GF-D8 (cell line): Measurements from ENCODE around the gene SLX4IP.

ENCODE experiments used
- DNase-seq: peaks from one replicate; lab custom pipeline; 2025; lab: John Stamatoyannopoulos, UW

SLX4IP gene

GRCh38 chr20:10466855-10467254 lies 31.8 kb downstream of the SLX4IP start:
- no peak for DNase-seq

- no peak for DNase-seq
These were observed 32.7 kb downstream of the SLX4IP start for GRCh38 chr20:10467681-10468339.

GRCh38 chr20:10468340-10468845 lies 33.3 kb downstream of the SLX4IP start:
- no peak for DNase-seq

- no peak for DNase-seq
These were observed 34.0 kb downstream of the SLX4IP start for GRCh38 chr20:10469056-10469455.

GRCh38 chr20:10469599-10469998 lies 34.5 kb downstream of the SLX4IP start:
- DNase-seq, result peak; percentile 81

GRCh38 chr20:10470276-10470675 lies 35.2 kb downstream of the SLX4IP start:
- no peak for DNase-seq

- DNase-seq, result no peak
These were observed 37.8 kb downstream of the SLX4IP start for GRCh38 chr20:10472871-10473270.

- DNase-seq, result peak; percentile 72
These were observed 39.6 kb downstream of the SLX4IP start for GRCh38 chr20:10474606-10475184.

- peak; percentile 20 for DNase-seq
These were observed 40.1 kb downstream of the SLX4IP start for GRCh38 chr20:10475225-10475624.

GRCh38 chr20:10476319-10476724 lies 41.2 kb downstream of the SLX4IP start:
- peak; percentile 58 for DNase-seq

- no peak for DNase-seq
These were observed 43.1 kb downstream of the SLX4IP start for GRCh38 chr20:10478205-10478604.

GRCh38 chr20:10478930-10479329 lies 43.8 kb downstream of the SLX4IP start:
- no peak for DNase-seq

GRCh38 chr20:10481676-10482075 lies 46.6 kb downstream of the SLX4IP start:
- DNase-seq, result no peak

GRCh38 chr20:10483691-10484090 lies 48.6 kb downstream of the SLX4IP start:
- no peak for DNase-seq

- DNase-seq, result no peak
These were observed 52.3 kb downstream of the SLX4IP start for GRCh38 chr20:10487142-10488136.

GRCh38 chr20:10488534-10488933 lies 53.4 kb downstream of the SLX4IP start:
- no peak for DNase-seq

GRCh38 chr20:10489853-10490252 lies 54.7 kb downstream of the SLX4IP start:
- DNase-seq, result no peak

GRCh38 chr20:10490257-10490656 lies 55.2 kb downstream of the SLX4IP start:
- no peak for DNase-seq

GRCh38 chr20:10490706-10491105 lies 55.6 kb downstream of the SLX4IP start:
- DNase-seq, result peak; percentile 30

- DNase-seq, result peak; percentile 54
These were observed 57.0 kb downstream of the SLX4IP start for GRCh38 chr20:10492065-10492464.

- DNase-seq, result no peak
These were observed 57.7 kb downstream of the SLX4IP start for GRCh38 chr20:10492844-10493243.

GRCh38 chr20:10495173-10495572 lies 60.1 kb downstream of the SLX4IP start:
- peak; percentile 27 for DNase-seq

- DNase-seq, result no peak
These were observed 61.4 kb downstream of the SLX4IP start for GRCh38 chr20:10496465-10496864.
